Adrenal gland (tissue), 5 donors: ENCODE measurements around the gene INVS.
A peak's percentile ranks its signal among the peaks of the same experiment; 100 is the strongest.
"Not testable (repeated sequence)": the region's sequence is repeated elsewhere in the genome, so short reads cannot be mapped to it uniquely, and the experiment has no call there.

Experiments used
- CTCF ChIP-seq, 6 experiments: fragments of 450-650 bp in 4 of 6; fragments of 200-600 bp in 2 of 6; sonication (generic) in 1 of 6; IDR thresholded peaks; 1 replicate in 5 of 6; 2 replicates in 1 of 6; pipeline versions ENCODE4 v1.5.1 to v1.8.0; 2016 to 2021; ENCODE audit warnings: antibody characterized with exemption in 6 of 6, mild to moderate bottlenecking in 2 of 6, moderate library complexity in 1 of 6
- POLR2A ChIP-seq, 2 donors: fragments of 450-650 bp; IDR thresholded peaks; one replicate each; pipeline ENCODE4 v1.6.1; 2017; ENCODE audit warnings: antibody characterized with exemption in 2 of 2, mild to moderate bottlenecking in 2 of 2, moderate library complexity in 1 of 2
- donor health status: DM: no; HTN: no; CAD: no.

GRCh38 chr9:100136799-100137198 lies 37.8 kb downstream of the INVS start:
- TF ChIP-seq CTCF (IDR thresholded peaks at IDR 0.05): peak in 1 of 6 experiments; percentile 12
- TF ChIP-seq POLR2A (IDR thresholded peaks at IDR 0.05): not testable (repeated sequence)
